BE2C (cell line): ENCODE data around the gene MXD1.

Experiments
- DNase-seq: peaks from one replicate; pipeline ENCODE4 v3.0.0-alpha.2; 2020
- H3K27me3 ChIP-seq: fragments of 250-450 bp; sonication (Bioruptor Pico); 2 replicates; pipeline ENCODE4 v1.5.1; 2020; ENCODE audit warnings: mild to moderate bottlenecking
- H3K36me3 ChIP-seq: fragments of 250-450 bp; sonication (Bioruptor Pico); 2 replicates; pipeline ENCODE4 v1.5.1; 2020; ENCODE audit warnings: mild to moderate bottlenecking
- H3K4me1 ChIP-seq: fragments of 250-450 bp; sonication (Bioruptor Pico); 2 replicates; pipeline ENCODE4 v1.5.1; 2020
- H3K4me3 ChIP-seq: 2 replicates; pipeline ENCODE4 v1.5.1; 2011; ENCODE audit warnings: low read depth, low read length
- H3K9me3 ChIP-seq: fragments of 250-450 bp; sonication (Bioruptor Pico); 2 replicates; pipeline ENCODE4 v1.5.1; 2020
- CTCF ChIP-seq: IDR thresholded peaks from 2 replicates; pipeline ENCODE4 v1.5.1; 2012; ENCODE audit warnings: mild to moderate bottlenecking, low read depth, low read length

The MXD1 gene

GRCh38 chr2:69933254-69933828 lies 18.4 kb downstream of the MXD1 start:
- no peak for TF ChIP-seq CTCF
- Histone ChIP-seq H3K4me3 (no peak overlapping the region), H3K36me3 (no peaks in the 10 kb centered on the region), H3K9me3 (no peaks in the 10 kb centered on the region), H3K4me1 (no peaks in the 10 kb centered on the region), H3K27me3 (no peaks in the 10 kb centered on the region)
- DNase-seq, result no peak

DNA sequence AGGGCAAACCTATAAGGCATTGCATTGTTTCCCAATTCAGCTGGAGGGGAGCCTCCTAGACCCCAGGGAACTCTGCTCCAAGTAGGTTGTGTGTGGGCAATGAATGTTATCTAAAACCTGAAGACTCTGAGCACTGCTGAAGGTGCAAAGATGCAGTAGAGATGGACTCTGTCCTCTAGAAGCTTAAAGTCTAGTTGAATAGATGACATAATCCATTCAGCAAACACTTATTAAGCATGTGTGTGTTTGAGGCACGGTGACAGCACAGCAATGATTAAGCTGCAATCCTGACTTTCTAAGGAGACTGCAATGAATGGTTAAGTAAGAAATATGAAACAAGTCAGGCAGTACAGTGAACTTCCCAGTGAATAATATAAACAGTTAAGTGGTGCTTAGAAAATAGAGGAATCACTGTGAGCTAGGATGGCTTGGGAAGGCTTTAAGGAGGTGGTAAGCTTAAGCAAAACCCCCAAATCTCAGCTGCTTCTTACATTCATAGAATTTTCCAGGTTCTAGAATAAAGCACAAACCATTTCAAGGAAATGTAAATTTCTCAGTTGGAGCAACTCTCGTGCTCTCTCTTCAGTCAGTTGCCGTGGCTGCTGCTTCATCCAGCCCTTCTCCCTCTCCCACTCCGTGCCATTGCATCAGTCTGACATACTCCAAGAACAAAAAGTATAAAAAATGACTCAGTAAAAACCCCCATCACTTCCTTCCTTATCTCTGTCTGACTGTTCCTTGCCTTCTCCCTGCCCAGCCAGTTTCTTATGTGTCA lies 19.1 kb downstream of the MXD1 start:
- no peaks in the 10 kb centered on the region for H3K27me3 ChIP-seq
- H3K36me3 ChIP-seq, result no peaks in the 10 kb centered on the region
- H3K4me3 ChIP-seq, result no peak overlapping the region
- TF ChIP-seq CTCF, result no peak
- no peaks in the 10 kb centered on the region for H3K4me1 ChIP-seq
- H3K9me3 ChIP-seq, result no peaks in the 10 kb centered on the region
- no peak for DNase-seq

DNA sequence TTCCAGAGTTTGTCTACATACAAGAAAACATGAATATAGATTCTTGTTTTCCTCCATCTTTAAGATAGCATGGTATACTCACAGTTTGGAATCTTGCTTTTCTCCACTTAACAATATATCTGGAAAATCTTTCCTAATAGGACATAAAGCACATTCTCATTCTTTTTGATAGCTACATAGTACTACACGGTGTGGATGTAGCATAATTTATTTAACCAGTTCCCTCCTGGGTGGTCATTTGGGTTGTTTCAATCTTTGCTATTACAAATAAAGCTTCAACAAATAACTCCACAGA lies 19.7 kb downstream of the MXD1 start:
- H3K4me3 ChIP-seq, result no peak overlapping the region
- no peaks in the 10 kb centered on the region for H3K4me1 ChIP-seq
- H3K36me3 ChIP-seq, result no peaks in the 10 kb centered on the region
- H3K27me3 ChIP-seq, result no peaks in the 10 kb centered on the region
- no peak for TF ChIP-seq CTCF
- DNase-seq, result no peak
- H3K9me3 ChIP-seq, result no peaks in the 10 kb centered on the region

- H3K4me3 ChIP-seq, result no peak overlapping the region
- no peak for DNase-seq
Observed at GRCh38 chr2:69935011-69935410, 20.1 kb downstream of the MXD1 start.

GRCh38 chr2:69936906-69937305 lies 22.0 kb downstream of the MXD1 start:
- no peak for TF ChIP-seq CTCF
- no peak for DNase-seq
- H3K9me3 ChIP-seq, result no peaks in the 10 kb centered on the region
- no peak overlapping the region for H3K4me3 ChIP-seq
- no peaks in the 10 kb centered on the region for H3K4me1 ChIP-seq
- H3K36me3 ChIP-seq, result no peaks in the 10 kb centered on the region
- H3K27me3 ChIP-seq, result no peaks in the 10 kb centered on the region

More at GRCh38 chr2:69935011-69935410, 20.1 kb downstream of the MXD1 start:
- TF ChIP-seq CTCF, result no peak
- Histone ChIP-seq H3K4me1 (no peaks in the 10 kb centered on the region), H3K36me3 (no peaks in the 10 kb centered on the region), H3K27me3 (no peaks in the 10 kb centered on the region), H3K9me3 (no peaks in the 10 kb centered on the region)

- no peaks in the 10 kb centered on the region for H3K27me3 ChIP-seq
- no peaks in the 10 kb centered on the region for H3K9me3 ChIP-seq
- no peaks in the 10 kb centered on the region for H3K36me3 ChIP-seq
- no peak for TF ChIP-seq CTCF
- DNase-seq, result no peak
- H3K4me3 ChIP-seq, result no peak overlapping the region
- H3K4me1 ChIP-seq, result no peaks in the 10 kb centered on the region
Observed at GRCh38 chr2:69937968-69938367, 23.1 kb downstream of the MXD1 start.
